ENCODE results near the gene RBM38.

DNA sequence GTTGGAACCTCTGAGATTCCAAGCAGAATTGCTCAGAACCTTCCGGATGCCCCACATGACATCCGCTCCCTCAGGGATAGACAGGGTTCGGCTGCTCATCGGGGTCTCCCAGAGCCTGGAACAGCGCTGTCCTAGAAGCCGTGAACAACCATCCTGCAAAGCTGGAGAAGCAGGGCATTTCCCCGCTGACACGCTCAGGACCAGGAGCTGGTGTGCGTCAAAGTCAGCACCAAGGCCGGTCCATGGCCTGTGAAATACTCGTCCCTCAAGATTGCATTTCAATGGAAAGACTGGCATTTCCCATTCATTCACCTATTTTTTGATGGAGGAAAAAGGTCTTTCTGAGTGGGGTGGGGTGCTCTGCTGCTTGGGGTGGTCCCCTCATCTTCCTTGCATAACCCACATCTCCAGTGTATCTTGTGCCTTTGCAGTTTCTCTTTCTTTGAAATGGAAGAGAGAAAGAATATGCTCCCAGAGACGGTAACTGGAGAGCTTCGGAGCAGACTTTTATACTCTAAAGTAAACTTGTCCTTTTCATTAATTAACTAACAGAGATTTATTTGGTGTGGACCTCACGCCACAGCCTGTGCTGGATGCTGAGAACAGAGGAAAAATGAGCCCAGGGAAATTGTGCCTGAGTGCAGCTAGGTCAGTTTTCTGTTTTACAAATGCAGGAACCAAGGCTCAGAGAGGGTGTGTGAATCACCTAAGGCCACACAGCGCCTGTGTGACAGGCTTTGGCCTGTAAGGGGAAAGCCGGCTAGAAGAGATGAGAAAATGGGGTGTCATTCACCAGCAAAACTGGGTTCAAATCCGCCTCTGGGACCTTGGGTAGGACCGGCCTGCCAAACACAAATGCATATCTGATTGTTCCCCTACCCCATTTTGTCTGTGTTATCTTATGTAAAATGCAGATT lies 52.4 kb downstream of the RBM38 start:
- TF ChIP-seq, protein P1, sequence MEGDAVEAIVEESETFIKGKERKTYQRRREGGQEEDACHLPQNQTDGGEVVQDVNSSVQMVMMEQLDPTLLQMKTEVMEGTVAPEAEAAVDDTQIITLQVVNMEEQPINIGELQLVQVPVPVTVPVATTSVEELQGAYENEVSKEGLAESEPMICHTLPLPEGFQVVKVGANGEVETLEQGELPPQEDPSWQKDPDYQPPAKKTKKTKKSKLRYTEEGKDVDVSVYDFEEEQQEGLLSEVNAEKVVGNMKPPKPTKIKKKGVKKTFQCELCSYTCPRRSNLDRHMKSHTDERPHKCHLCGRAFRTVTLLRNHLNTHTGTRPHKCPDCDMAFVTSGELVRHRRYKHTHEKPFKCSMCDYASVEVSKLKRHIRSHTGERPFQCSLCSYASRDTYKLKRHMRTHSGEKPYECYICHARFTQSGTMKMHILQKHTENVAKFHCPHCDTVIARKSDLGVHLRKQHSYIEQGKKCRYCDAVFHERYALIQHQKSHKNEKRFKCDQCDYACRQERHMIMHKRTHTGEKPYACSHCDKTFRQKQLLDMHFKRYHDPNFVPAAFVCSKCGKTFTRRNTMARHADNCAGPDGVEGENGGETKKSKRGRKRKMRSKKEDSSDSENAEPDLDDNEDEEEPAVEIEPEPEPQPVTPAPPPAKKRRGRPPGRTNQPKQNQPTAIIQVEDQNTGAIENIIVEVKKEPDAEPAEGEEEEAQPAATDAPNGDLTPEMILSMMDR (IDR thresholded peaks at IDR 0.05), result no peak
- no peak for TF ChIP-seq POLR2A (IDR thresholded peaks at IDR 0.05)

All from testis (tissue), 2 donors.